ENCODE results near the gene SORT1.
"Not testable (repeated sequence)": the region's sequence is repeated elsewhere in the genome, so short reads cannot be mapped to it uniquely, and the experiment has no call there.

DNA sequence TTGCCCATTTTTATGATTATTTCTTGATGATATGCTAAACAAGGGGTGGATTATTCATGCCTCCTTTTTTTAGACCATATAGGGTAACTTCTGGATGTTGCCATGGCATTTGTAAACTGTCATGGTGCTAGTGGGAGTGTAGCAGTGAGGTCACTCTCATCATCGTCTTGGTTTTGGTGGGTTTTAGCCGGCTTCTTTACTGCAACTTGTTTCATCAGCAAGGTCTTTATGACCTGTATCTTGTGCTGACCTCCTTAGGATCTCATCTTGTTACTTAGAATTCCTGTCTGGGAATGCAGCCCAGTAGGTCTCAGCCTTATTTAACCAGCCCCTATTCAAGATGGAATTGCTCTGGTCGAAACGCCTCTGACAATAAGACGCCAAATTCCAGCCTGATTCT, 111.0 kb downstream of the SORT1 start:
- not testable (repeated sequence) for TF ChIP-seq POLR2AphosphoS5, POLR2A (IDR thresholded peaks at IDR 0.05)
- TF ChIP-seq, protein P1, sequence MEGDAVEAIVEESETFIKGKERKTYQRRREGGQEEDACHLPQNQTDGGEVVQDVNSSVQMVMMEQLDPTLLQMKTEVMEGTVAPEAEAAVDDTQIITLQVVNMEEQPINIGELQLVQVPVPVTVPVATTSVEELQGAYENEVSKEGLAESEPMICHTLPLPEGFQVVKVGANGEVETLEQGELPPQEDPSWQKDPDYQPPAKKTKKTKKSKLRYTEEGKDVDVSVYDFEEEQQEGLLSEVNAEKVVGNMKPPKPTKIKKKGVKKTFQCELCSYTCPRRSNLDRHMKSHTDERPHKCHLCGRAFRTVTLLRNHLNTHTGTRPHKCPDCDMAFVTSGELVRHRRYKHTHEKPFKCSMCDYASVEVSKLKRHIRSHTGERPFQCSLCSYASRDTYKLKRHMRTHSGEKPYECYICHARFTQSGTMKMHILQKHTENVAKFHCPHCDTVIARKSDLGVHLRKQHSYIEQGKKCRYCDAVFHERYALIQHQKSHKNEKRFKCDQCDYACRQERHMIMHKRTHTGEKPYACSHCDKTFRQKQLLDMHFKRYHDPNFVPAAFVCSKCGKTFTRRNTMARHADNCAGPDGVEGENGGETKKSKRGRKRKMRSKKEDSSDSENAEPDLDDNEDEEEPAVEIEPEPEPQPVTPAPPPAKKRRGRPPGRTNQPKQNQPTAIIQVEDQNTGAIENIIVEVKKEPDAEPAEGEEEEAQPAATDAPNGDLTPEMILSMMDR (IDR thresholded peaks at IDR 0.05 in 8 of 11, conservative IDR thresholded peaks at IDR 0.05 in 3 of 11), result not testable (repeated sequence)
